PC-3 (cell line): Measurements from ENCODE around the gene HAND1.

ENCODE experiments used
- EZH2 ChIP-seq: fragments of 300-600 bp; sonication (generic); IDR thresholded peaks from one replicate; pipeline ENCODE4 v1.6.1; 2017; ENCODE audit warnings: antibody characterized with exemption, mild to moderate bottlenecking, low read length; ENCODE audit not compliant: unreplicated experiment
- EZH2phosphoT487 ChIP-seq: fragments of 300-600 bp; sonication (generic); IDR thresholded peaks from 2 replicates; pipeline ENCODE4 v1.6.1; 2018; ENCODE audit warnings: mild to moderate bottlenecking, antibody characterized with exemption, low read length, borderline replicate concordance
- TF ChIP-seq, protein P1 (sequence below): fragments of 300-600 bp; sonication (generic); conservative IDR thresholded peaks from 2 replicates; pipeline ENCODE4 v1.5.1; 2017; ENCODE audit warnings: antibody characterized with exemption, low read depth, mild to moderate bottlenecking, low read length

DNA sequence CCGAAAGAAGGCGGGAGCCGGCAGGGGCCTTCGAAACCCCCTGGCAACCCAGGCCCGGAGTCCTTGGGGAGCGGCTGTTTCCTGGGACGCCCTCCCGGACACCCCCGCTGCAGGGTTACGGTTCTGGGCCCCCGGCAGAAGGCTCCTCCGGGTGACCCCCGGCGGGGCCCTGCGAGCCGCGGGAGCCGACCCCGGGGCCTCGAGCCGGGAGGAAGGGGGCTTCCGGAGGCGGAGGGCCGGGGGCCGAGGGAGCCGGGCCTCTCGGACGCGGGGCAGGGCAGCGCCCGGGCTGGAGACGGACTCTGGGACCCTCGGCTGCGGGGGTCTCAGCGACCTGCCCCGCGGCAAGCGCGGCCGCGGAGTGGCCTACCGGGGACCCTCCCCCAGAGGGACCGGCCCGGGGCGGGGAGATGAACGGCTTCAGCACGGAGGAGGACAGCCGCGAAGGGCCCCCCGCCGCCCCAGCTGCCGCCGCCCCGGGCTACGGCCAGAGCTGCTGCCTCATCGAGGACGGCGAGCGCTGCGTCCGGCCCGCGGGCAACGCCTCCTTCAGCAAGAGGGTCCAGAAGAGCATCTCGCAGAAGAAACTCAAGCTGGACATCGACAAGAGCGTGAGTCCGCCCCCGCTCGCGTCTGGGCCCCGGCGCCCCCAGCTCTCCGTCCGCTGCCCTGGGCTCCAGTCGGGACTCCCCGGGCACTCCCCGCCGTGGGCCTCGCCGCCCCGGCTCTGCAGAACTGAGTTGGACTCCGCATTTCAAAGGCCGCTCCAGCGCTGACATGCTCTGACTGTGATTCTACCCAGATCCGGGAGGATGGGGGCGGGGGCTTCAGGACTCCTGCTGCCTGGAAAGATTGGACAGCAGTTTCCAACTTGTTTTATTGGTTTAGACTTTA is 31.6 kb downstream of the HAND1 start:
- TF ChIP-seq, protein P1, sequence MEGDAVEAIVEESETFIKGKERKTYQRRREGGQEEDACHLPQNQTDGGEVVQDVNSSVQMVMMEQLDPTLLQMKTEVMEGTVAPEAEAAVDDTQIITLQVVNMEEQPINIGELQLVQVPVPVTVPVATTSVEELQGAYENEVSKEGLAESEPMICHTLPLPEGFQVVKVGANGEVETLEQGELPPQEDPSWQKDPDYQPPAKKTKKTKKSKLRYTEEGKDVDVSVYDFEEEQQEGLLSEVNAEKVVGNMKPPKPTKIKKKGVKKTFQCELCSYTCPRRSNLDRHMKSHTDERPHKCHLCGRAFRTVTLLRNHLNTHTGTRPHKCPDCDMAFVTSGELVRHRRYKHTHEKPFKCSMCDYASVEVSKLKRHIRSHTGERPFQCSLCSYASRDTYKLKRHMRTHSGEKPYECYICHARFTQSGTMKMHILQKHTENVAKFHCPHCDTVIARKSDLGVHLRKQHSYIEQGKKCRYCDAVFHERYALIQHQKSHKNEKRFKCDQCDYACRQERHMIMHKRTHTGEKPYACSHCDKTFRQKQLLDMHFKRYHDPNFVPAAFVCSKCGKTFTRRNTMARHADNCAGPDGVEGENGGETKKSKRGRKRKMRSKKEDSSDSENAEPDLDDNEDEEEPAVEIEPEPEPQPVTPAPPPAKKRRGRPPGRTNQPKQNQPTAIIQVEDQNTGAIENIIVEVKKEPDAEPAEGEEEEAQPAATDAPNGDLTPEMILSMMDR: no peak
- TF ChIP-seq EZH2 (no peak), EZH2phosphoT487 (no peak)
